Esophagus muscularis mucosa (tissue), 4 donors: ENCODE results near the gene STS. TPM values are rescaled to one million over a fixed set of nuclear protein-coding genes. Genes with fewer than 3 reads are reported as not detected.

Experiments
- DNase-seq: peaks from one replicate; pipeline ENCODE4 v3.0.0-alpha.2; 2017; ENCODE audit errors: extremely low spot score
- H3K27ac ChIP-seq, 4 donors: fragments of 200-600 bp; sonication (generic); replicated peaks in 1 of 4; 1 replicate in 3 of 4; 2 replicates in 1 of 4; pipeline ENCODE4 v1.5.1; 2016 to 2019; ENCODE audit warnings: mild to moderate bottlenecking in 1 of 4
- H3K27me3 ChIP-seq, 4 donors: fragments of 200-600 bp; sonication (generic); one replicate each; pipeline versions ENCODE4 v1.5.1 to v1.6.0; 2016 to 2019
- H3K36me3 ChIP-seq, 4 donors: fragments of 200-600 bp; sonication (generic); one replicate each; pipeline ENCODE4 v1.5.1; 2016 to 2019
- H3K4me1 ChIP-seq, 4 donors: fragments of 200-600 bp; sonication (generic); one replicate each; pipeline ENCODE4 v1.5.1; 2016 to 2019
- H3K4me3 ChIP-seq, 4 donors: fragments of 200-600 bp; sonication (generic); 1 replicate in 2 of 4; 2 replicates in 2 of 4; pipeline ENCODE4 v1.5.1; 2016 to 2019; ENCODE audit warnings: mild to moderate bottlenecking in 4 of 4, moderate library complexity in 1 of 4
- H3K9me3 ChIP-seq, 4 donors: fragments of 200-600 bp; sonication (generic); 1 replicate in 3 of 4; 2 replicates in 1 of 4; pipeline ENCODE4 v1.5.1; 2016 to 2019
- EP300 ChIP-seq: sonication (generic); formaldehyde crosslinking; IDR thresholded peaks from one replicate; pipeline ENCODE4 v1.6.1; 2017; ENCODE audit warnings: antibody characterized with exemption
- POLR2A ChIP-seq: fragments of 450-650 bp; IDR thresholded peaks from one replicate; pipeline ENCODE4 v1.6.1; 2017; ENCODE audit warnings: antibody characterized with exemption, moderate library complexity, mild to moderate bottlenecking, low read depth
- POLR2AphosphoS5 ChIP-seq, 2 donors: sonication (generic); formaldehyde crosslinking; IDR thresholded peaks; one replicate each; pipeline ENCODE4 v1.6.1; 2017; ENCODE audit warnings: antibody characterized with exemption in 2 of 2
- WGBS: methylation state at CpG from one replicate; pipeline ENCODE4 v1.1.5; 2018; 5-methylcytosine and 5-hydroxymethylcytosine counted together
- intact Hi-C: fragments of 100-400 bp; cut with DNase I; formaldehyde crosslinking; loops from one replicate; pipeline ENCODE4 v1.15.1; 2023
- total RNA-seq, 4 donors: library from RNA; depleted of rRNA; stranded (reverse); fragments of >200 nt; gene quantifications; one replicate each; pipeline versions ENCODE4 v1.1.0 to v1.2.1, GENCODE V29; 2016
- TF ChIP-seq, protein P1 (sequence below), 3 experiments: fragments of 200-600 bp in 2 of 3; fragments of 450-650 bp in 1 of 3; sonication (generic) in 2 of 3; IDR thresholded peaks; one replicate each; pipeline ENCODE4 v1.5.1; 2017 to 2019; ENCODE audit warnings: antibody characterized with exemption in 3 of 3, mild to moderate bottlenecking in 2 of 3, moderate library complexity in 1 of 3

STS gene, protein sequence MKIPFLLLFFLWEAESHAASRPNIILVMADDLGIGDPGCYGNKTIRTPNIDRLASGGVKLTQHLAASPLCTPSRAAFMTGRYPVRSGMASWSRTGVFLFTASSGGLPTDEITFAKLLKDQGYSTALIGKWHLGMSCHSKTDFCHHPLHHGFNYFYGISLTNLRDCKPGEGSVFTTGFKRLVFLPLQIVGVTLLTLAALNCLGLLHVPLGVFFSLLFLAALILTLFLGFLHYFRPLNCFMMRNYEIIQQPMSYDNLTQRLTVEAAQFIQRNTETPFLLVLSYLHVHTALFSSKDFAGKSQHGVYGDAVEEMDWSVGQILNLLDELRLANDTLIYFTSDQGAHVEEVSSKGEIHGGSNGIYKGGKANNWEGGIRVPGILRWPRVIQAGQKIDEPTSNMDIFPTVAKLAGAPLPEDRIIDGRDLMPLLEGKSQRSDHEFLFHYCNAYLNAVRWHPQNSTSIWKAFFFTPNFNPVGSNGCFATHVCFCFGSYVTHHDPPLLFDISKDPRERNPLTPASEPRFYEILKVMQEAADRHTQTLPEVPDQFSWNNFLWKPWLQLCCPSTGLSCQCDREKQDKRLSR
- total RNA-seq: 1 to 10 TPM; 4.6 to 7.9 (median 5.5) TPM

DNA sequence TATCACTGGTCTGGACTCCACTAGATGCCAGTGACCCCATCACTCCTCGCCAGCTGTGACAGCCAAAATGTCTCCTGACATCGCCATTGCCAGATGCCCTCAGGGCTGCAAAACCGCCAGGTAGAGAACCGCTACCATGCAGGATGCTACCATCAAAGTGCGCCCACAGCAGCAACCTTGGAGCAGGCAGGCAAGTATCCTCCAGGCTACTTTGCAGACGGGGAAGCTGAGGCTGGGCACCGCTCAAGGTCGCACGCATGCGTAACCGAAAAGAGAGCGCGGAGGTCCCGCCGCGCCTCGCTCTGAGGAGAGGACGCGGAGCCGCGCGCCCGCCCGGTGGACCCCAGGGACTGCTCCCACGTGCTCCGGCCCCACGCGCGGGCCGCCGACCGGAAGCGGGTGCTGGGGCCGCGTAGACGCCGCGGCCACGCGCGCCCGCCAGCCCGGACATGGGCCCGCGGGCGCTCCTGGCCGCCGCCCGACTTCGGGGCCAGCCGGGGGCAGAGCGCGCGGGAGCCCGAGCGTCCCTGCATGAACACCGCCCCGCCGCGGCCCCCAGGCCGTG, at the start of gene STS:
Gene STS (plus strand): TSS at position 300 of the 565 bp plus-strand sequence. CDS start 105,488 bp downstream, outside the sequence.
- no peaks in the 10 kb centered on the region for H3K36me3 ChIP-seq
- WGBS: under 1% methylated on average over 39 of the region's 61 CpGs
- no peaks in the 10 kb centered on the region for H3K9me3 ChIP-seq
- H3K4me1 ChIP-seq: peaks cover 0 to 19% (median 8%) of the 10 kb centered on the region in 4 donors
- TF ChIP-seq, protein P1, sequence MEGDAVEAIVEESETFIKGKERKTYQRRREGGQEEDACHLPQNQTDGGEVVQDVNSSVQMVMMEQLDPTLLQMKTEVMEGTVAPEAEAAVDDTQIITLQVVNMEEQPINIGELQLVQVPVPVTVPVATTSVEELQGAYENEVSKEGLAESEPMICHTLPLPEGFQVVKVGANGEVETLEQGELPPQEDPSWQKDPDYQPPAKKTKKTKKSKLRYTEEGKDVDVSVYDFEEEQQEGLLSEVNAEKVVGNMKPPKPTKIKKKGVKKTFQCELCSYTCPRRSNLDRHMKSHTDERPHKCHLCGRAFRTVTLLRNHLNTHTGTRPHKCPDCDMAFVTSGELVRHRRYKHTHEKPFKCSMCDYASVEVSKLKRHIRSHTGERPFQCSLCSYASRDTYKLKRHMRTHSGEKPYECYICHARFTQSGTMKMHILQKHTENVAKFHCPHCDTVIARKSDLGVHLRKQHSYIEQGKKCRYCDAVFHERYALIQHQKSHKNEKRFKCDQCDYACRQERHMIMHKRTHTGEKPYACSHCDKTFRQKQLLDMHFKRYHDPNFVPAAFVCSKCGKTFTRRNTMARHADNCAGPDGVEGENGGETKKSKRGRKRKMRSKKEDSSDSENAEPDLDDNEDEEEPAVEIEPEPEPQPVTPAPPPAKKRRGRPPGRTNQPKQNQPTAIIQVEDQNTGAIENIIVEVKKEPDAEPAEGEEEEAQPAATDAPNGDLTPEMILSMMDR (IDR thresholded peaks at IDR 0.05): no peak
- TF ChIP-seq EP300 (no peak), POLR2A (no peak), POLR2AphosphoS5 (IDR thresholded peaks at IDR 0.05) (no peak)
- peak within 1 kb of the TSS; percentile 67 to 83 (median 78) for H3K4me3 ChIP-seq
- peak within 1 kb of the TSS; percentile 83 to 91 (median 88) for H3K27ac ChIP-seq
- intact Hi-C loops: no loop called here
- no peaks in the 10 kb centered on the region for H3K27me3 ChIP-seq
- DNase-seq: no peak

DNA sequence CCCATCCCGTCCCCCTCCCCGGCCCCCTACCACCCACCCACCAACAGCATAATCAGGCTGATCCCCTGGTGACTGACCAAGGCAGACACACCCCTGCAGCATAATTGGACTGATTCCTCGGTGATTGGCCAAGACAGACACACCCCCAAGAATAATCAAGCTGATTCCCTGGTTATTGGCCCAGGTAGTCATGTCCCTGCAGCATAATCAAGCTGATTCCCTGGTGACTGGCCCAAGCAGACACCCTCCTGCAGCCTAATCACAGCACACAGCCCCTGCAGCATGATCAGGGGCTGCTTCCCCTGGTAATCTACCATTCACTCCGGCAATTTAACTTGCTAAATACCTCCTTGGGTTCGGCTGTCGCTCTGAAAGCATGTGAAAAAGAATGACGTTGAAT, 47.5 kb upstream of the STS start:
- H3K4me3 ChIP-seq: no peak overlapping the region
- H3K27me3 ChIP-seq: no peaks in the 10 kb centered on the region
- no peak overlapping the region for H3K27ac ChIP-seq
- 93% methylated on average over 7 of the region's 7 CpGs for WGBS
- DNase-seq: no peak
- H3K36me3 ChIP-seq: peaks cover 0 to 15% (median 6%) of the 10 kb centered on the region in 4 donors
- H3K9me3 ChIP-seq: no peaks in the 10 kb centered on the region
- intact Hi-C loops: no loop called here
- H3K4me1 ChIP-seq: no peaks in the 10 kb centered on the region
- TF ChIP-seq, protein P1 (IDR thresholded peaks at IDR 0.05): no peak
- no peak for TF ChIP-seq EP300
- no peak for TF ChIP-seq POLR2AphosphoS5 (IDR thresholded peaks at IDR 0.05)
- TF ChIP-seq POLR2A: no peak

DNA sequence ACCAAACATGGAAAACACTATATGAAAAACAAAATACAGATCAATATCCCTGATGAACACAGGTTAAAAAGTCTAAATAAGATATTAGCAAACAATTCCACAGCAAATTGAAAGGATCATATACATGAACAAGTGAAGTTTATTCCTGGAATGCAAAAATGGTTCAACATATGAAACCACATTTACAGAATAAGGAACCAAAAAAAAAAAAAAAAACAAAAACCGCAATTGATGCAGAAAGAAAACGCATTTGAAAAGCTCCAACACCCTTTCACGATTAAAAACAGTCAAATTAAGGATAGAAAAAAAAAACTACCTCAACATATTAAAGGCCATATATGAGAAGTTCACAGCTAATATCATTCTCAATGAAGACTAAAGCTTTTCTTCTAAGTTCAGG, 45.4 kb upstream of the STS start:
- intact Hi-C loops: no loop called here
- 96% methylated on average over 3 of the region's 3 CpGs for WGBS
- Histone ChIP-seq H3K9me3 (no peaks in the 10 kb centered on the region), H3K4me3 (no peak overlapping the region), H3K36me3 (peaks cover 0 to 14% (median 9%) of the 10 kb centered on the region in 4 donors), H3K27me3 (no peaks in the 10 kb centered on the region), H3K27ac (no peak overlapping the region), H3K4me1 (no peaks in the 10 kb centered on the region)
- DNase-seq: no peak
- no peak for TF ChIP-seq POLR2A
- TF ChIP-seq POLR2AphosphoS5 (IDR thresholded peaks at IDR 0.05): no peak
- TF ChIP-seq EP300: no peak
- TF ChIP-seq, protein P1 (IDR thresholded peaks at IDR 0.05): no peak

DNA sequence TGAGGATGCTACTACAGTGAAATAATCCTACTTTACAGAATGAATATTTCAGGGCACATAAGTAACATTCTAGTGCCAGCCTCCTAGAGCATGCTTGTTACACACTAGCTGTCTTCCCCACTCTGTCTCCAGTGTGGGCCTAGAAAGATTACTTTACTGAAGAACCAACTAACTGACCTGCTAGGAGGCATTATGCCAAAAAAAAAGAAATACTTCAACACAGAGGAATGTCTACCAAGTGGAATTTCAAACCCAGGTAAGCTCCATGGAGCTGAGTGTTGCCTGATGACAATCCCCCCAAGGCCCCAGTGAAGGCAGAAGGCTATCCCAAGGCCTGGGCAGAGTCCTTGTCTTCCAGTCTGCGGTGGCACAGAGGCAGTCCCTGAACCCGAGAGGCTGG, 40.9 kb upstream of the STS start:
- WGBS: 96% methylated on average over 2 of the region's 2 CpGs
- DNase-seq: no peak
- no peaks in the 10 kb centered on the region for H3K9me3 ChIP-seq
- intact Hi-C loops: no loop called here
- no peaks in the 10 kb centered on the region for H3K27me3 ChIP-seq
- H3K27ac ChIP-seq: no peak overlapping the region
- H3K4me3 ChIP-seq: no peak overlapping the region
- H3K4me1 ChIP-seq: peaks cover 0 to 16% (median 6%) of the 10 kb centered on the region in 4 donors
- TF ChIP-seq POLR2A (no peak), POLR2AphosphoS5 (IDR thresholded peaks at IDR 0.05) (no peak), EP300 (no peak)
- TF ChIP-seq, protein P1 (IDR thresholded peaks at IDR 0.05): no peak
- peaks cover 0 to 13% (median 2%) of the 10 kb centered on the region in 4 donors for H3K36me3 ChIP-seq
